Activated naive CD4-positive, alpha-beta T cell treated with anti-CD3 and anti-CD28 coated beads, Interleukin-2, amount 50 U/mL, for 24 hours (primary cell): ENCODE results near the gene LGMN.

Experiments used
- H3K27ac Mint-ChIP-seq: one replicate; pipeline ENCODE4 v1.8.0; 2021; ENCODE audit warnings: mild to moderate bottlenecking, mixed read lengths
- H3K27me3 Mint-ChIP-seq: one replicate; pipeline ENCODE4 v1.8.0; 2021; ENCODE audit warnings: mixed read lengths
- H3K36me3 Mint-ChIP-seq: one replicate; pipeline ENCODE4 v1.8.0; 2021; ENCODE audit warnings: mixed read lengths
- H3K4me1 Mint-ChIP-seq: one replicate; pipeline ENCODE4 v1.8.0; 2021; ENCODE audit warnings: mixed read lengths
- H3K4me3 Mint-ChIP-seq: one replicate; pipeline ENCODE4 v1.8.0; 2021; ENCODE audit warnings: mild to moderate bottlenecking, mixed read lengths
- H3K9me3 Mint-ChIP-seq: one replicate; pipeline ENCODE4 v1.8.0; 2021; ENCODE audit warnings: mixed read lengths

LGMN gene

DNA sequence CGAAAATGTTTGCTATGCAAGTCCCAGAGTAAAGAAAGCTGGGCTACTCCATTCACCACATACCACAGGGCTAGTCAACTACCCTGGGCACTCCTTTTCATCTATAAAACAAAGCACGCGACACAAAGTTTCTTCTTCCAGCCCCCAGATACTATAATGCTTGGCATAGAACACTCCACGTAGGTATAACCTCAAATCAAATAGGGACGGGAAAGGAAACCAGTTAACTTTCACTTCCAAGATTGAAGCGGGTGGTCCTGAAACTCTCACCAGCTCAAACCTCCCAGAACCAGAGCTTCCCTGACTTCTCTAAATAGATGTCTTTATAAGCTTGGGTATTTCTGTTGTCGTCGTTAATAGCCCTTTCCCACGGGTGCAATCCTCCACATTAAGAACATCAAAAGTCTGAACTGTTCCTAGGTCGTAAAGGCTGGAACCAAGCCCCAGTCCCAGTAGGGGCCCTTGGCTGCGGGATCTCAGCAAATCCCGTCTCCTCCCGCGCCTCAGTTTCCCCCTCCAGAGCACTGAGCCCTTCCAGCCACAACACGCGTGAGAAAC is 647 bp downstream of the LGMN start:
- Mint-ChIP-seq H3K27me3 (no peaks in the 10 kb centered on the region), H3K27ac (no peak overlapping the region), H3K4me3 (peak overlapping the region; percentile 88), H3K36me3 (no peaks in the 10 kb centered on the region), H3K4me1 (peaks cover 48% of the 10 kb centered on the region), H3K9me3 (no peaks in the 10 kb centered on the region)

- Mint-ChIP-seq H3K27me3 (no peaks in the 10 kb centered on the region), H3K27ac (no peak overlapping the region), H3K36me3 (no peaks in the 10 kb centered on the region), H3K4me1 (peaks cover 34% of the 10 kb centered on the region), H3K9me3 (no peaks in the 10 kb centered on the region), H3K4me3 (no peak overlapping the region)
These were observed 4.2 kb downstream of the LGMN start for GRCh38 chr14:92744198-92744597.

GRCh38 chr14:92740440-92740839 is 8.0 kb downstream of the LGMN start:
- Mint-ChIP-seq H3K9me3 (no peaks in the 10 kb centered on the region), H3K27me3 (no peaks in the 10 kb centered on the region), H3K27ac (no peak overlapping the region), H3K4me3 (no peak overlapping the region), H3K4me1 (peaks cover 19% of the 10 kb centered on the region), H3K36me3 (no peaks in the 10 kb centered on the region)

- Mint-ChIP-seq H3K27ac (peak overlapping the region; percentile 75), H3K27me3 (no peaks in the 10 kb centered on the region), H3K9me3 (no peaks in the 10 kb centered on the region), H3K4me1 (peaks cover 15% of the 10 kb centered on the region), H3K36me3 (no peaks in the 10 kb centered on the region), H3K4me3 (no peak overlapping the region)
These were observed 10.7 kb downstream of the LGMN start for GRCh38 chr14:92737619-92738188.

- Mint-ChIP-seq H3K27ac (peak overlapping the region; percentile 75), H3K4me3 (no peak overlapping the region), H3K4me1 (peaks cover 15% of the 10 kb centered on the region), H3K27me3 (no peaks in the 10 kb centered on the region), H3K36me3 (peaks cover under 1% of the 10 kb centered on the region), H3K9me3 (no peaks in the 10 kb centered on the region)
These were observed 11.2 kb downstream of the LGMN start for GRCh38 chr14:92737206-92737605.

GRCh38 chr14:92735344-92735743 is 13.1 kb downstream of the LGMN start:
- H3K36me3 Mint-ChIP-seq: peaks cover 11% of the 10 kb centered on the region
- peaks cover 15% of the 10 kb centered on the region for H3K4me1 Mint-ChIP-seq
- no peaks in the 10 kb centered on the region for H3K9me3 Mint-ChIP-seq
- no peak overlapping the region for H3K27ac Mint-ChIP-seq
- no peaks in the 10 kb centered on the region for H3K27me3 Mint-ChIP-seq
- no peak overlapping the region for H3K4me3 Mint-ChIP-seq

GRCh38 chr14:92734618-92735017 is 13.8 kb downstream of the LGMN start:
- Mint-ChIP-seq H3K27me3 (no peaks in the 10 kb centered on the region), H3K9me3 (no peaks in the 10 kb centered on the region), H3K4me1 (peaks cover 21% of the 10 kb centered on the region), H3K4me3 (no peak overlapping the region), H3K27ac (no peak overlapping the region), H3K36me3 (peaks cover 15% of the 10 kb centered on the region)

DNA sequence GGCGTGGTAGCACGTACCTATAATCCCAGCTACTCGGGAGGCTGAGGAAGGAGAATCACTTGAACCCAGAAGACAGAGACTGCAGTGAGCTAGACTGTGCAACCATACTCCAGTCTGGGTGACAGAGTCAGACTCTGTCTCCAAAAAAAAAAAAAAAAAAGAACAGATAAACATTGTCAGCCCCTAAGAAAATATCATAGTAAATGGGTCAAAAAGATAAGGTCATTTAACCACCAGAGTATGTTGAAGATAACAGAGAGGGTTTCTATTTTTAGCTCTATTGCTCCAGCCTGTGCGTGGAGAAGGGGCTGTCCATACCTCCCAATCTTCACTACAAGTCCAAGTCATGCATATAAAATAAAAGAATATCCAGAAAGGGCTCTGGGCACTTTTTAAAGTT is 15.4 kb downstream of the LGMN start:
- no peaks in the 10 kb centered on the region for H3K9me3 Mint-ChIP-seq
- H3K36me3 Mint-ChIP-seq: peaks cover 15% of the 10 kb centered on the region
- no peak overlapping the region for H3K4me3 Mint-ChIP-seq
- H3K27me3 Mint-ChIP-seq: no peaks in the 10 kb centered on the region
- H3K27ac Mint-ChIP-seq: no peak overlapping the region
- peaks cover 22% of the 10 kb centered on the region for H3K4me1 Mint-ChIP-seq

DNA sequence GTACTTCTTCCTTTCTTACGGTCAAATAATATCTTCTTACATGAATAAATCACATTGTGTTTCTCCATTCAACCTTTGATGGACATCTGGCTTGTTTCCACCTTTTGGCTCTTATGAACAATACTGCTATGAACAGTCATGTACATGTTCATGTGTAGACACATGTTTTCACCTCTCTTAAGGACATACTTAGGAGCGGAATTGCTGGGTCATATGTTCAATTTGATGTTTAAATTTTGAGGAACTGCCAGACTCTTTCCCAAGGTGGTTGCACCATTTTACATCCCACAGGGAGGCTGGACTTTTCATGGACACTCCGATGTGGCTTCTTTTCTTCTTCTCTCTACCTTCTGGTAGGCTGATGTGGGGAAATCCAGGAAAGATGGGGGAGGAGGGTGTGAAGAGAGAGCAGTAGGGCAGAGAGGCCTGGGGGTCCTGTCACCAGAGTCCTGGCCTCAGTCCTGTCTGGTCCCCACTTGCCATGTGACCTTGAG is 16.8 kb downstream of the LGMN start:
- Mint-ChIP-seq H3K36me3 (peaks cover 18% of the 10 kb centered on the region), H3K27me3 (no peaks in the 10 kb centered on the region), H3K27ac (peak overlapping the region; percentile 65), H3K9me3 (peaks cover 3% of the 10 kb centered on the region), H3K4me3 (no peak overlapping the region), H3K4me1 (peaks cover 9% of the 10 kb centered on the region)

GRCh38 chr14:92729634-92730358 is 18.6 kb downstream of the LGMN start:
- H3K4me3 Mint-ChIP-seq: no peak overlapping the region
- H3K27ac Mint-ChIP-seq: no peak overlapping the region

GRCh38 chr14:92728759-92729364 is 19.6 kb downstream of the LGMN start:
- H3K9me3 Mint-ChIP-seq: peaks cover 4% of the 10 kb centered on the region
- no peaks in the 10 kb centered on the region for H3K27me3 Mint-ChIP-seq
- H3K4me3 Mint-ChIP-seq: no peak overlapping the region
- peaks cover 21% of the 10 kb centered on the region for H3K36me3 Mint-ChIP-seq
- peaks cover 7% of the 10 kb centered on the region for H3K4me1 Mint-ChIP-seq
- no peak overlapping the region for H3K27ac Mint-ChIP-seq

More at GRCh38 chr14:92729634-92730358, 18.6 kb downstream of the LGMN start:
- Mint-ChIP-seq H3K9me3 (peaks cover 4% of the 10 kb centered on the region), H3K27me3 (no peaks in the 10 kb centered on the region), H3K36me3 (peaks cover 18% of the 10 kb centered on the region), H3K4me1 (peaks cover 7% of the 10 kb centered on the region)

- Mint-ChIP-seq H3K4me1 (peaks cover 7% of the 10 kb centered on the region), H3K27ac (no peak overlapping the region), H3K4me3 (no peak overlapping the region), H3K9me3 (peaks cover 4% of the 10 kb centered on the region), H3K27me3 (no peaks in the 10 kb centered on the region), H3K36me3 (peaks cover 19% of the 10 kb centered on the region)
These were observed 21.5 kb downstream of the LGMN start for GRCh38 chr14:92726933-92727262.

- Mint-ChIP-seq H3K27me3 (no peaks in the 10 kb centered on the region), H3K9me3 (peaks cover 4% of the 10 kb centered on the region), H3K4me3 (no peak overlapping the region), H3K4me1 (peaks cover 7% of the 10 kb centered on the region), H3K36me3 (peaks cover 13% of the 10 kb centered on the region), H3K27ac (no peak overlapping the region)
These were observed 22.1 kb downstream of the LGMN start for GRCh38 chr14:92726135-92726932.

- Mint-ChIP-seq H3K4me3 (no peak overlapping the region), H3K27me3 (no peaks in the 10 kb centered on the region), H3K27ac (no peak overlapping the region), H3K36me3 (peaks cover 6% of the 10 kb centered on the region), H3K9me3 (peaks cover 4% of the 10 kb centered on the region), H3K4me1 (peaks cover 2% of the 10 kb centered on the region)
These were observed 23.7 kb downstream of the LGMN start for GRCh38 chr14:92724516-92725340.

- H3K9me3 Mint-ChIP-seq: no peaks in the 10 kb centered on the region
- peaks cover 5% of the 10 kb centered on the region for H3K4me1 Mint-ChIP-seq
- no peak overlapping the region for H3K27ac Mint-ChIP-seq
- H3K36me3 Mint-ChIP-seq: peaks cover 3% of the 10 kb centered on the region
- H3K27me3 Mint-ChIP-seq: no peaks in the 10 kb centered on the region
- no peak overlapping the region for H3K4me3 Mint-ChIP-seq
These were observed 28.5 kb downstream of the LGMN start for GRCh38 chr14:92719890-92720323.
